Measurements from ENCODE around the gene RGPD3. TPM values are rescaled to one million over a fixed set of nuclear protein-coding genes. Genes with fewer than 3 reads are reported as not detected.

Gene RGPD3
- under 0.01 and 0.13 TPM in 2 replicates for total RNA-seq

GRCh38 chr2:106468107-106468506, at the start of gene RGPD3:
RGPD3 (minus strand) TSS chr2:106468413; CDS start chr2:106468288, 125 bp downstream.

GRCh38 chr2:106486551-106487385, 18.6 kb upstream of the RGPD3 start, which contains the start of gene CD8B2:
CD8B2 (plus strand) TSS chr2:106487364; CDS start chr2:106487427, 63 bp downstream.

Other genes with a start within 250 kb of the RGPD3 start
- not detected in 2 replicates for gene CD8B2, start 19.0 kb upstream of the RGPD3 start, total RNA-seq